HFF-Myc (cell line): Measurements from ENCODE around the gene TMC1.
"Not testable (repeated sequence)": the region's sequence is repeated elsewhere in the genome, so short reads cannot be mapped to it uniquely, and the experiment has no call there.

ENCODE experiments used
- DNase-seq: peaks from one replicate; pipeline ENCODE4 v3.0.0-alpha.2; 2011; ENCODE audit warnings: low read depth; ENCODE audit errors: extremely low read depth
- H3K4me3 ChIP-seq: replicated peaks from 2 replicates; pipeline ENCODE4 v1.5.1; 2011; ENCODE audit warnings: low read depth, mild to moderate bottlenecking, control low read depth, low read length
- CTCF ChIP-seq: IDR thresholded peaks from 2 replicates; pipeline ENCODE4 v1.5.1; 2012; ENCODE audit warnings: mild to moderate bottlenecking, low read depth, low read length, control low read depth; ENCODE audit errors: missing control alignments

The TMC1 gene

GRCh38 chr9:72791436-72791835, 270.0 kb downstream of the TMC1 start:
- no peak for TF ChIP-seq CTCF
- no peak overlapping the region for H3K4me3 ChIP-seq
- DNase-seq = no peak

- no peak for TF ChIP-seq CTCF
- DNase-seq = no peak
- H3K4me3 ChIP-seq = no peak overlapping the region
Observed at GRCh38 chr9:72794946-72795345, 273.5 kb downstream of the TMC1 start.

- no peak for TF ChIP-seq CTCF
- DNase-seq = no peak
- no peak overlapping the region for H3K4me3 ChIP-seq
Observed at GRCh38 chr9:72800328-72800994, 279.1 kb downstream of the TMC1 start.

GRCh38 chr9:72805238-72805637, 283.8 kb downstream of the TMC1 start:
- DNase-seq = no peak
- H3K4me3 ChIP-seq = no peak overlapping the region
- no peak for TF ChIP-seq CTCF

GRCh38 chr9:72806313-72806809, 285.0 kb downstream of the TMC1 start:
- DNase-seq, H3K4me3 ChIP-seq: not testable (repeated sequence)

- no peak for DNase-seq
- no peak overlapping the region for H3K4me3 ChIP-seq
- peak; percentile 24 for TF ChIP-seq CTCF
Observed at GRCh38 chr9:72807765-72808445, 286.5 kb downstream of the TMC1 start.

GRCh38 chr9:72808446-72808768, 287.0 kb downstream of the TMC1 start:
- no peak for DNase-seq

More at GRCh38 chr9:72808446-72808768, 287.0 kb downstream of the TMC1 start:
- TF ChIP-seq CTCF = no peak
- H3K4me3 ChIP-seq = no peak overlapping the region
